Effector CD8-positive, alpha-beta T cell (primary cell): Measurements from ENCODE around the gene GNS.

ENCODE experiments used
- DNase-seq: peaks from one replicate; lab custom pipeline; 2025; lab: John Stamatoyannopoulos, UW

Gene GNS

DNA sequence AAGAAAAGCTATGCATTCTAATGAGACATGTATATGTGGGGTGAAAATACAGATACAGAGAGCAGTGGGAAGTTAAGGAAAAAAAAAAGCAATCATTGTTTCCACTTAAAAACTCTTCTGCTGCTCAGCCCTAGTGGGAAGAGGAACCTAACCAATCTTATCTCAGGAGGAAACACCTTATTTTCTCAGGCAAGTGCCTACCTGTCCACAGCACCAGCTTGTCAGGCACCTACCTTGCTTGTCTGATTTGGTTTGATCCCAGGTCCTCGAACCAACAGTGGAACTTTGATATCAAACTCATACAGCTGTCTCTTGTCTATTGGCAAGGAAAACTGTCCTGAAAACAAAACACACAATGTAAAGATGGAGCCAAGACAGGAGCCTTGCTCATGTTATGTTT is 22.4 kb downstream of the GNS start:
- DNase-seq, result no peak

DNA sequence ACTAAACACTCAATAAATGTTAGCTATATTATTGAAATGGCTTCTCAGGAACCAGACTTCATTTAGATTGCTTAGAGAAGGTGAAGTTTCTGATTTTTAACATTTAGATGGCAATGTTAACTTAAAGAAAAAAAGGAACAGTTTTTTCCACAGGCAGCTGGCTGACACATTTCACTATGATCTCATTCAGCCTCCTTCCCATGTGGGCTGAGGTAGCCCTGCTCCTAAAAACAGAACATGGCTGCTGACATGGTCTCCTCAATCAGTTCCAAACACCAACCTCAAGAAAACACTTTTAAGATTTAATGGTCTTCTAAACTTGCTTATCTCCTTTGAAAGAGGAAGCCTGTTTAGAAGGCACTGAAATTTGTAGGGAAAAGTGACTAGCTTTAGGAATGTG is 23.8 kb downstream of the GNS start:
- no peak for DNase-seq

DNA sequence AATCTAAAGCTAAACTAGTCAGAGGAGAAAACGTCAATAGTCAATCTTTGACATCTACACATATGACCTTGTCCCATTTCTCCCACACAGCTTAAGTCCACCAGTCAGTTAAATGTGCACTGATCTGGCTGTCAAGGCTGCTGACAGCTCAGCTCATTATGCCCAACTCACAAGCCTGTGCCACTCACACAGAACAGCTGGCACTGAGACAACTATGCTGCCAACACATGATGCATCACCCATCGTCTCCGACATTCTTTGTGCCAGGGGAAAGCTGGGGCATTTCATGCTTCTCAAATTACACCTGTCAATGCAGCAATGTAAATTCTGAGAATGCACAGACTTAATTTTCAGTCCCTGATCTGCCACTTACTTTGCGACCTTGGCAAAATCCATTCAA is 25.3 kb downstream of the GNS start:
- DNase-seq, result no peak

DNA sequence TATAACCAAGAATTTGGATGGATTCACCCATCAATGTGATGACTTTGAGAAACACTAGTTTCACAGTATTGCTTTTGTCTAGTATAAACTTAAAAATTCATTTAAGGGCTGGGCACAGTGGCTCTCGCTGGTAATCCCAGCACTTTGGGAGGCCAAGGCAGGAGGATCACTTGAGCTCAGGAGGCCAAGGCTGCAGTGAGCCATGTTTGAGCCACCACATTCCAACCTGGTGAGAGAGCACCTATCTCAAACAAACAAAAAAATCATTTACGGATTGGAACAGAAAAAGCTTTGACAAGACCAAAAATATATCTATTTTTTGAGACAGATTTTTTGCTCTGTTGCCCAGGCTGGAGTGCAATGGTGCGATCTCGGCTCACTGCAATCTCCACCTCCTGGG is 27.5 kb downstream of the GNS start:
- DNase-seq, result no peak

GRCh38 chr12:64730588-64730969 is 28.6 kb downstream of the GNS start:
- DNase-seq, result no peak

GRCh38 chr12:64729909-64730587 is 29.2 kb downstream of the GNS start:
- no peak for DNase-seq

GRCh38 chr12:64724201-64724745 is 34.9 kb downstream of the GNS start:
- DNase-seq, result no peak

- no peak for DNase-seq
Observed at GRCh38 chr12:64723630-64724029, 35.6 kb downstream of the GNS start.

- DNase-seq, result no peak
Observed at GRCh38 chr12:64722835-64723234, 36.4 kb downstream of the GNS start.

DNA sequence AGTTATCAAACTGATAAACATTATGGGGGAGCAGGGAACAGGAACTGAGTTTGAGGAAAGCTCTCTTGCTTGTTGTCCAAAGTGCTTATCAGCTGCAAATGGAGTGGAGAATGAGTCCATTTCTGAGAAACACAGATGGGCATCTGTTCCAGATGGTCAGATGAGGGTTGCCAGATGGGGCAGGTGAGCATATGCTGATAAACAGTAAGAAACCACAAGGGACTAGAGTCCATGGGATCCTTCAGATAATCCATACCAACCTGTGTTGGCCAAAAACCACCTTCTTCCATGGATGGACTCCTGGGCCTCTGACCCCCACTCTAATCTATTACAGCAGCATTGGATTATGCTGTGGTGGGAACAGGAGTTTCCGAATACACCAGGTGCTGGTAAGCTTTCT is 38.3 kb downstream of the GNS start:
- no peak for DNase-seq

- DNase-seq, result no peak
Observed at GRCh38 chr12:64718649-64719048, 40.6 kb downstream of the GNS start.

DNA sequence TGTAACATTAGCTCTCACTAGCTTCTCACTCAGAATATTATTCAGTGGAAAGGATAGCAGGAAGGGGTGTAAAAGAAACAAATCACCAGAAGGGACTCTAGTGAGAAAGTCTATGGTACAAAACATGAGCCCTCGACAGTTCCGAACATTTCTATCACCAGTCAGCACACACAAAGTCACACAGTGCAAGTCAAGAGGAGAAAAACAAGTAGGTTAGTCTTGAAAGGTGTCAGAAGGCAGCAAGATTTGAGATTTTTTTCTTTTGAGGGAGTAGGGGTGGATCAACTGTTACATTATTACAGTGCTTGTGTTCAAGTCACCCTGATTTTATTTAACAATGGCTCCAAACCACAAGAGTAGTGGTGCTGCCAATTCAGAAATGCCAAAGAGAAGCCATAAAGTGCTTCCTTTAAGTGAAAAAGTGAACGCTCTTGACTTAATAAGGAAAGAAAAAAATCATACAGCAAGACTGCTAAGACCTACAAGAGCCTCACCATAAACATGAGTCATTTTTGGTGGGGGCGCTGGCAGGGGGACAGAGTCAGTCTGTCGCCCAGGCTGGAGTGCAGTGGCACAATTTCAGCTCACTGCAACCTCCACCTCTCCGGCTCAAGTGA is 42.3 kb downstream of the GNS start:
- no peak for DNase-seq

DNA sequence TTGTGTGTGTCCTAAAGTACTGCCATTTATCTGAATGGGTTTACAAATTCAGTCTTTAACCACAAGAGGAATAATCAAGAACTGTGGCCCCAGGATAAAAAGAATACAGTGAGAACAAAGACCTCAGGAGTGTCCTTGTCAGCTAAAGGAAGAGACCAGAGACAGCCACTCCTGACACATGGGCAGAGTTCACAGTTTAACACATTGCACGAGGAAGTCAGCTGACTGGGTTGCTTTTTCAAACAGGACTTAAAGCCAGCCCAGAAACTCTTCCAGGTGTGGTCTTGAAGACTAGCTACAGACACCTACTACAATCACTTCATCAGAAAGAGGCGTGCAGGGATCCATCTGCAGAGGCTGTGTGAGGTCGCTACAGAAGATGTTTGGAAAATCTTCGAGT is 42.8 kb downstream of the GNS start:
- DNase-seq, result no peak

DNA sequence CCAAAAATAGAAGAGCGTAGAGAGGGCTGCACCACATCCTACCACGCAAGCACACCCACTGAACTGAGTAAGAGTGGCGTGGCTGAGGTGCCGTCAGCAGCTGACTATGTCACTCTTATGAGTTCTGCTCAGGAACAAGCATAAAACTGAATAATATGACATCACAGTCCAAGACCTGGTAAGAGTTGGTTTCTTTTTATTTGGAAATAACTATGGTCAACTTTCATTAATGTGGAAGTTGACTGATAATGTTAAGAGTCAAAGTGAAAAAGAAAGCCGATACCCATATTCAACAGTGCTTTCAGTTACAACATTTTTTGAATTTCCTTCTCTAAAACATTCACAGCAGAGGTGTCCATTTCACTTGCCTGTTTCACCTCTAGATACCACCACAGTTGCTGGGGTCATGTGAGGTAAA is 44.6 kb downstream of the GNS start:
- no peak for DNase-seq

DNA sequence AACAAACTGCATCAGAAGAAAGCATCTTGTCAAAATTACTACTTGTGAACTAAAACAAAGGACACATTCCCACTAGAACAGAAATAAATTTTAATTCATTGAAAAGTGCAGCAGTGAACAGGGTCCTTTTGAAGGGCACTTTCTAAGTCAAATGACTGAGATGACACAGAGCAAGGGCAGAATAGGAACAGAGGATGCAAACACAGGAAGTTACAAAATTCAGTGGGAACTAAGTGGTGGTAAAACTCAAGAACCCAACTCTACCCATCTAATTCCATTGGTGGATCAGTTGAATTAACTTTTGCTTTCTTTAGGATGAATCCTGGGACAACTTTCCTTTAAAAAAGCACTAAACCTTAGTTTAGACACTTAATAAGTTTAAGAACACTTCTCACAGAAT is 45.8 kb downstream of the GNS start:
- no peak for DNase-seq

GRCh38 chr12:64709429-64709828 is 49.8 kb downstream of the GNS start:
- DNase-seq, result no peak

- no peak for DNase-seq
Observed at GRCh38 chr12:64707926-64708325, 51.3 kb downstream of the GNS start.

GRCh38 chr12:64707362-64707761 is 51.8 kb downstream of the GNS start:
- DNase-seq, result no peak

- no peak for DNase-seq
Observed at GRCh38 chr12:64706857-64707256, 52.3 kb downstream of the GNS start.

- no peak for DNase-seq
Observed at GRCh38 chr12:64706306-64706705, 52.9 kb downstream of the GNS start.

DNA sequence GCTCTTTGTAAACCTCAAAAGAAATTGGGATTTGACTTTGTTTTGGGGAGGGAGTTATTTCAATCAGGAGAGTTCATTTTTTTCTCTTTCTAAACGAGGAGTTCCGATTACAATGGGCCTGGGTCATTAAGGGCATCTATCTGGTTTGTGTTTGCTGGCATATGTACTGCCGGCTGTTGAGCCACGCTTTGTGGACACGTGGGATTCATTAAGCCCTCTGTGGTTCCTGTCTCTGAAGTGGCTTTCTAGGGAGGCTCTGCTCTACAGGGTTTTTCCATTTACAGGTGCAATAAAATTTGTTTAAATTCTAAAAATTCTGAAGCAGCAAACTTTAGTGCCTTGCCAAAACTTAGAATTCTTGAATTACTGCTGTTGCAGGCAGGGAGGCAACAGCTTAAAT is 57.9 kb downstream of the GNS start:
- DNase-seq, result no peak

GRCh38 chr12:64700532-64700931 is 58.7 kb downstream of the GNS start:
- DNase-seq, result no peak

DNA sequence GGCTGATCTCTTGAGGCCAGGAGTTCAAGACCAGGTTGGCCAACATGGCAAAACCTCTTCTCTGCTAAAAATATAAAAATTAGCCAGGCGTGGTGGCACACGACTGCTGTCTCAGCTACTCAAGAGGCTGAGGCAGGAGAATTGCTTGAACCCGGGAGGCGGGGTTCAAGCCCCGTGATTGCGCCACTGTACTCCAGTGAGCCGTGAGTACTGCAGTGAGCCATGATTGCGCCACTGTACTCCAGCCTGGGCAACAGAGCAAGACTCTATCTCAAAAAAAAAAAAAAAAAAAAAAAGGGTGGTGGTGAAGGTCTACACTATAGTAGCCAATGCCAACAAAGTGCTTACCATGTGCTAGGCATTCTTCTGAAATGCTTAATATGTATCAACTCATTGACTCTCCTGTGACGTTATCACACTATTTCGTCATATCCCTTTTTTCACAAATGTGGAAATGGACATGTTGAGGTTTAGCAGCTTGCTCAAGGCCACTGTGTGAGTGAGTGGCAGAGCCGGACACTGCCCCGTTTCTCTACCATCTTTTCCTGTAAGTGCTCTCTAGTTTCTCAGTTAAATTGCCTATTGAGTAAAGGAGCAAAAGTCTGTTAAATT is 59.6 kb downstream of the GNS start:
- no peak for DNase-seq
